Midbrain (tissue), 1 donor: ENCODE data around the gene RHOT2.
A peak's percentile ranks its signal among the peaks of the same experiment; 100 is the strongest.

Experiments
- DNase-seq: peaks from one replicate; lab custom pipeline; 2025; lab: John Stamatoyannopoulos, UW

Gene RHOT2

DNA sequence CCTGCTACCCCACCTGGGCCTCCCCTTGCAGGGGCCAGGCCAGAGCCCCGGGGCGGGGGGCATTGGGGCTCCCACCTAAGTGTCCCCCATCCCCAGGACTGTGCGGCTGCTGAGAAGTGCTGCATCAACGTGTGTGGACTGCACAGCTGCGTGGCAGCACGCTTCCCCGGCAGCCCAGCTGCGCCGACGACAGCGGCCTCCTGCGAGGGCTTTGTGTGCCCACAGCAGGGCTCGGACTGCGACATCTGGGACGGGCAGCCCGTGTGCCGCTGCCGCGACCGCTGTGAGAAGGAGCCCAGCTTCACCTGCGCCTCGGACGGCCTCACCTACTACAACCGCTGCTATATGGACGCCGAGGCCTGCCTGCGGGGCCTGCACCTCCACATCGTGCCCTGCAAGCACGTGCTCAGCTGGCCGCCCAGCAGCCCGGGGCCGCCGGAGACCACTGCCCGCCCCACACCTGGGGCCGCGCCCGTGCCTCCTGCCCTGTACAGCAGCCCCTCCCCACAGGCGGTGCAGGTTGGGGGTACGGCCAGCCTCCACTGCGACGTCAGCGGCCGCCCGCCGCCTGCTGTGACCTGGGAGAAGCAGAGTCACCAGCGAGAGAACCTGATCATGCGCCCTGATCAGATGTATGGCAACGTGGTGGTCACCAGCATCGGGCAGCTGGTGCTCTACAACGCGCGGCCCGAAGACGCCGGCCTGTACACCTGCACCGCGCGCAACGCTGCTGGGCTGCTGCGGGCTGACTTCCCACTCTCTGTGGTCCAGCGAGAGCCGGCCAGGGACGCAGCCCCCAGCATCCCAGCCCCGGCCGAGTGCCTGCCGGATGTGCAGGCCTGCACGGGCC lies 35.2 kb upstream of the RHOT2 start:
- no peak for DNase-seq

DNA sequence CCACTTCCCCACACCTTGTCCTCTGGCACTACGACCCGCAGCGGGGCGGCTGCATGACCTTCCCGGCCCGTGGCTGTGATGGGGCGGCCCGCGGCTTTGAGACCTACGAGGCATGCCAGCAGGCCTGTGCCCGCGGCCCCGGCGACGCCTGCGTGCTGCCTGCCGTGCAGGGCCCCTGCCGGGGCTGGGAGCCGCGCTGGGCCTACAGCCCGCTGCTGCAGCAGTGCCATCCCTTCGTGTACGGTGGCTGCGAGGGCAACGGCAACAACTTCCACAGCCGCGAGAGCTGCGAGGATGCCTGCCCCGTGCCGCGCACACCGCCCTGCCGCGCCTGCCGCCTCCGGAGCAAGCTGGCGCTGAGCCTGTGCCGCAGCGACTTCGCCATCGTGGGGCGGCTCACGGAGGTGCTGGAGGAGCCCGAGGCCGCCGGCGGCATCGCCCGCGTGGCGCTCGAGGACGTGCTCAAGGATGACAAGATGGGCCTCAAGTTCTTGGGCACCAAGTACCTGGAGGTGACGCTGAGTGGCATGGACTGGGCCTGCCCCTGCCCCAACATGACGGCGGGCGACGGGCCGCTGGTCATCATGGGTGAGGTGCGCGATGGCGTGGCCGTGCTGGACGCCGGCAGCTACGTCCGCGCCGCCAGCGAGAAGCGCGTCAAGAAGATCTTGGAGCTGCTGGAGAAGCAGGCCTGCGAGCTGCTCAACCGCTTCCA lies 34.4 kb upstream of the RHOT2 start:
- DNase-seq: no peak

DNA sequence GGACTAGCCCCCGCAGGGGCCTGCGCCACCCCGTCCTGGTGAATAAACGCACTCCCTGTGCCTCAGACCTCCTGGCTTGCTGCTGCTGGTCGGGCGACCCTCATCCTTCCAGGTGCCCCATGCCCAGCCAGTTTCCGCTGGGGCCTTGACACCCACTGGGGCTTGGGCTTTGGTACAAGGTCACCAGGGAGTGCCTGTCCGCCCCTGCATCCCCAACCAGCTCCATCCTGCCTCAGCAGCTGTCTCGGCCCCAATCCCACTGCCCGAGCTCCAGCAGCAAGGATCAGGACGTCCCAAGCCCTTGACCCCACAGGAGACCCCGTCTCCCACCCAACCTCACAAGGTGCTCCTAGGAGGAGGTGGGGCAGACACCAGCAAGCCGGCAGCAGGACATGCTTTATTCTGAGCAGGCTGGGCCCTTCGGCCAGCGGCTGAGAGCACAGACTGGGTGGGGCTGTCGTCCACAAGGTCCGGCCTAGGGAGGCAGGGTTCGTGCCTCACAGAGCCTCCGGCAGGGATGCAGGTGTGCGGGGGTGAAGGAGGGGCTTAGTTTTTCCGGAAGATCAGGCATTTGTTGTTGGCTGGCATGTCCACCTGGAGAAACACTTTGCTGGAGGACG lies 33.8 kb upstream of the RHOT2 start:
- no peak for DNase-seq

DNA sequence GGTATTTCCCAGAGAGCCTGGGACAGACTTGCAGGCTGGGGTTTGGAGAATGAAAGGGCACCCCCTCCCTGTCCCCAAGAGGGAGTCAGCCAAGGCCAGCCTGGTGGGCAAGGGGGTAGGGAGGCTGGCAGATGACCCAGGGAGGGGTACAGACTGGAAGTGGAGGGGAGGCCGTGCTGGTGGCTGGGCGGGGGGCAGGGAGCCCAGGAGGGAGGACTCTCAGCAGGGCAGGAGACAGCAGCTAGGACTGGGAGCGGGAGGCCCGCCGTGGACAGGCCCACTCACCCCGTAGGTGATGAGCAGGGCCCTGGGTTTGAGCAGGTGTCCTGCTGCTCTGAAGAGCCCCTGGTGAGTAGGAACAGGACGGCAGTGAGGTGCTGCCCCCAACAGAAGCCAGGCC lies 32.9 kb upstream of the RHOT2 start:
- DNase-seq: no peak

DNA sequence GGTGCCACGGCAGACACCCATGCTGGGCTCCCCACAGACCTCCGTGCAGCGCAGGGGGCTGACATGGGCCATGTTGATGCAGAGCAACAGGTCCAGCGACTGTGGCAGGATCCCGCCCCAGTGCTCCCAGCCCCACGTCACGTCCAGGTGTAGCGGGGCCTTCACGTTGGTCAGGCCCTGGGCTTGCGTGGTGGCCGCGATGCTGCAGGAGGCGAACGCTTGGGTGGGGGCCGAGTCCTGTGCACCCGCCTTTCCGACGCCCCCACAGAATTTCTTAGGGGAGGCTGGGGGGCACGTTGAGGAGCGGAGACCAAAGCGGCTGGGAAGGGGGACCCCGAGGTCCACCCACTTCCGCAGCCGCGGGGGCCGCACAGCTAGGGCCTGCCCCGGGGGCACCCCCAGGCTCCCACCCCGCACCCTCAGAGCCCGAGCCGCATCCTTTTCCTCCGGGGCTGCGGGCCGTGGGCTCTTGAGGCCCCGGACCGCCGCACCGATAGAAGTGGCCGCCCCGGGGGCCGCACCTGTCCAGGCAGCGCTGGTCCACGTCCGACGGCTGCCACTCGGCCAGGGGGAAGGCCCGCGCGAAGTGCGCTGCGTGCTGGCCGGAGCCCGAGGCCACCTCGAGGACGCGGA lies 32.2 kb upstream of the RHOT2 start:
- no peak for DNase-seq

DNA sequence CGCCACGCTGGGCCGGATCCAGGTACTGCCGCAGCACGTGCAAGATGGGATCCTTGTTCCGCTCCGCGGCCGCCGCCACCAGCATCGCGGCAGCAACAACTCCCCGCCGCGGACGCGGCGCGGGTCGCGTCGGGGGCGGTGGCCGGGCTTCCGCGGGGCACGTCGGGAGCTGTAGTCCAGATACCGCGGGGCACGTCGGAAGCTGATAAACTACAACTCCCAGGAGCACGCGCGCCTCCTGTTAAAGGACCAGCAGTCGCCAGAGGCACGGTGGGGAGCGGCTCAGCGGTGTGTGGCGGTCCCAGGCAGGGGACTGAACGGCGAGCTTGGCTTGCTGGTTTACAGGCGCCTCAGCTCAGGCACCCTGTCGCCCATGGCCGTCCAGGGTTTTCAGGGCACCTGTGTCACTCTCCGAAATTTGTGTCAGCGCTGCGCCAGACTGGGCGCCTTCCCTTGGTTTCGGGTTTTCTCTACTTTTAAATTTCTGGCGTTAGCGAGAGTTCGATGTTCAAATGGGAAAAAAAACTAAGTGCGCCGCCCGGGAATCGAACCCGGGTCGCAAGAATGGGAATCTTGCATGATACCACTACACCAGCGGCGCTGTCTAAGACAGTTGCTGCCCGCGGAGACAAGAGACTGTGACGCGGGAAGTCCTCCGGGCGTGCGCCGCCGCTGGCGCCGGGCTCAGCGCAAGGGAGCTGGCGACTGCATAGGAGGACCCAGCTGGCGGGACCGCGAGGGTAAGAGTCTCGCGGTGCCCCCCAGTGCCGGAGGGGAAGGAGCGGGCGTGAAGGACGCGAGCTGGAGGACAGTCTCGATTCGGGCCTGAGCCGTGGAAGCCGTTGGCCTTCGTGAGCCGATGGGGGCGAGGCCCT lies 31.5 kb upstream of the RHOT2 start, which contains the start of gene METTL26:
Gene METTL26, minus strand, starts transcription at position 100 of the 875 bp plus-strand sequence. Its CDS starts 15 bp downstream, at position 85.
- DNase-seq: peak; percentile 95

DNA sequence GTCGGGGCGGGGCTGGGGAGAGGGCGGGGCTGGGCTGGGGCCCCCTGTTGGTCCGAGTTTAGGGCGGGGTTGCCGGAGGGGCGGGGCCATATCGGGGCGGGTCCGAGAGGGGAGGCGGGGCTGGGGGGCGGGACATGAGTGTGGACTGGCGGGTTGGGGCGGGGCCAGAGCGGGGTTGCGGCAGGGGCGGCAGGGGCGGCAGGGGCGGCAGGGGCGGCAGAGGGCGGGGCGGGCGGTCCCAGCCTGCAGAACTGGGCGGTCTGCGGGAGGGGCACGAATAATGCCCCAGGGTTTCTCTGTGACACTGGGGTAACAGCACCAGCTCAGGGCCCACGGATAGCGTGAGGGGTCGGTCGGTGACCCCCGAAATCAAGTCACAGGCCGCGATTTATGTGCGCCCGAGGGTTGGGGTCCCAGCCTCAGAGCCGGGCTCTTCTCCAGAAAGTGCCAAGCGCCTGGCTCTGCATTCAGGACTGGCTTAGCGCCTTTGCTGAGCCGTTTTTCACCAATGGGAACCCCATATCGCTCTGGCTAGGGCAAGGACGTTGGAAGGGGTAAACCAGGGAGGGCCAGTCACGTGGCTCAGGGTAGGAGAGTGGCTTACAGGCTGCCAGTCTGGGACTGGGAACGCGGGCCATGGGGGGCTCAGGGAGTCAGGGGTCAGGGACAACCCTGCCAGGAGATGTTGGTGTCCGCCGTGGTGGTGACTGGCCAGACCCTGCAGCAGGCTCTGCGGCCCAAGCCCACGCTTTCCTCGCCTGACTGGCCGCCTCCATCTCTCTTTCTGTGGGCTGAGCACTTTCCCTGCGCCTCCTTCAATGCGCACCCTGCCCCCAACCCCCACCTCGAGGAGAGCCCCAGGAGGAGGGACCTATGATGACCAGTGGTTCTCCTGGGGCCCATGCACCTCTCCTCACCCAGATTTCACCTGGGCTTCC lies 30.6 kb upstream of the RHOT2 start:
- DNase-seq: peak; percentile 95

DNA sequence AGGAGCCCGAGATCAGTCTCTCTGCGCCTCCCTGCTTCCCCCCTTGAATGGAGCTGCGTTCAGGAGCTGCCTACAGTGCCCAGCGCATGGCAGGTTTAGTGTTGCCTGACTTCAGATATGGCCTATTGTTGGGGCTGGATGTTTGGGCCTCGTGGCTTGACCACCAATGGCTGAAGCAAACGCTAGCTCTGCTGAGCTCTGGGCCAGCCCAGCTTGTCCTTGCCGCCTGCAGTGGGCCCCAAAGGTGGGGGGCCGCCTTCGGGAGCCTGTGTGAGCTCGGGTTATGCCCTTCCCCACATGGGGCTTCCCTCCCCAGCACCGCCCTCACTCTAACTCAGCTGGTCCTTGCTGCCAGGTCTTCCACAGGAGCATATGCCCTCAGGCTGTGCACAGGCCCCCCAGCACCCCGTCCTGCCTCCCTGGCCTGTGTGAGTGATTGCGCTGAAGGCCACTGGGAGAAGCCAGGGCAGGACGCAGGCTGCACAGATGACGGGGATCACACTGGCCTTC lies 29.8 kb upstream of the RHOT2 start:
- no peak for DNase-seq

DNA sequence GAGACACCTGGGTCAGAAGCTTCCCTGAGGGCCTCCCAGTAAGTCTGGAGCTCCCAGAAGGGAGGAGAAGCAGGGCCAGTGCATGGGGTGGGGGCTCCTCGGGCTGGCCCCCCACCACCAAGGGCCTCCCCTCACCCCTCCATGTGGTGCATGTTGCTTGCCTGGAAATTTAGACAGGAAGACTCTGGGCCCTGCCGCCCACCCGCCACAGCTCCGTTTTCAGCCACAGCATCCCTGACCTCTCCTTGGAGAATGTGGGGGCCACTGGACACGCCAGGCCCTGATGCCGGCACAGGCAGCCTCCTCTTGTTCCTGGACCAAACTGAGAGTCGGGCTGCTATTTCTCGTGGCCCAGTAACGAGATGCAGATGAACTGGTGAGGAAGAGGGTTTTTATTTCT lies 29.1 kb upstream of the RHOT2 start:
- DNase-seq: no peak

DNA sequence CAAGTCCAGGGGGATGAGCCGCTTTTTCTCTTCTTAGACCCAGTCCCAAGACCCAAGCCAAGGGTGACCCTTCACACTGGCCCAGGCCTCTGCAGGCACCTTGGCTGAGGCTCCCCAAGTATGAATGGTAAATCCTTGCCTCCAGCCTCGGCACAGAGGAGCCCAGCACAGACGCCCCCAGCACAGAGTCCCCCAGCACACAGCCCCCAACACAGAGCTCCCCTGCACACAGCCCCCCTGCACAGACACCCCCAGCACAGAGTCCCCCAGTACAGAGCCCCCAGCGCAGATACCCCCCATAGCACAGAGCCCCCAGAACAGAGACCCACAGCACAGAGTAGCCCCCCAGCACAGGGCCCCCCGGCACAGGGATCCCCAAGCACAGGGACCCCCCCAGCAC lies 27.3 kb upstream of the RHOT2 start:
- no peak for DNase-seq

DNA sequence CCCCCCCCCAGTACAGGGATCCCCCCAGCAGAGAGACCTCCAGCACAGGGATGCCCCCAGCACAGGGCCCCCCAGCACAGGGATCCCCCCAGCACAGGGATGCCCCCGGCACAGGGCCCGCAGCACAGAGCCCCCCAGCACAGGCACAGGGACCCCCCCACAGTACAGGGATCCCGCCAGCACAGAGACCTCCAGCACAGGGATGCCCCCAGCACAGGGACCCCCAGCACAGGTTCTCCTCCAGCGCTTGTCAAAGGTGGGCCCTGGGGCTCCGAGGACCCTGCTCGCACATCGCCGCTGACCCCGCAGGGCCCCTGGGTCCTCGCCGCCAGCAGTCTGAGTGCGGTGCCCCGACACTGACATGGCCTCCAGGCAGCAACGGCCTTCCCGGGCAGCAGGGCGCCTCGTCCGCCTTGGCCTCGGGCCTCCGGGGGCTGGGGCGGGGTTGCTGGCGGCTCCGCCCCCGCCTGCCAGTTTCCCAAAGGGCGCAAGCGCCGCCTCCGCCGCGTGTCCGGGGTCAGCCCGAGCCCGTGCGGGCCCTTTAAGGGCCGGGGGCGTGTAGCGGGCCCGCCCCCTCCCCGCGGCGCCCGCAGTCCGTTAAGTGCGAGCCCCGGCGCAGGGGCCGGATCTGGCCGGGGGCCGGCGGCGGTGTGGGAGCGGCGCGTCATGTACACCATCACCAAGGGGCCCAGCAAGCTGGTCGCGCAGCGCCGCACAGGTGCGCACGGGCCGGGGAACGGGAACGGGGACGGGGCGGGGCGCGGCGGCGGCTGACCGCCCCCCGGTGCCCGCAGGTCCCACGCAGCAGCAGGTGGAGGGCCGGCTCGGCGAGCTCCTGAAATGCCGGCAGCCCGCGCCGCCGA lies 26.4 kb upstream of the RHOT2 start, which contains the start of gene MCRIP2:
Gene MCRIP2, plus strand, starts transcription at position 503 of the 863 bp plus-strand sequence. Its CDS starts 164 bp downstream, at position 667.
- DNase-seq: peak; percentile 87

DNA sequence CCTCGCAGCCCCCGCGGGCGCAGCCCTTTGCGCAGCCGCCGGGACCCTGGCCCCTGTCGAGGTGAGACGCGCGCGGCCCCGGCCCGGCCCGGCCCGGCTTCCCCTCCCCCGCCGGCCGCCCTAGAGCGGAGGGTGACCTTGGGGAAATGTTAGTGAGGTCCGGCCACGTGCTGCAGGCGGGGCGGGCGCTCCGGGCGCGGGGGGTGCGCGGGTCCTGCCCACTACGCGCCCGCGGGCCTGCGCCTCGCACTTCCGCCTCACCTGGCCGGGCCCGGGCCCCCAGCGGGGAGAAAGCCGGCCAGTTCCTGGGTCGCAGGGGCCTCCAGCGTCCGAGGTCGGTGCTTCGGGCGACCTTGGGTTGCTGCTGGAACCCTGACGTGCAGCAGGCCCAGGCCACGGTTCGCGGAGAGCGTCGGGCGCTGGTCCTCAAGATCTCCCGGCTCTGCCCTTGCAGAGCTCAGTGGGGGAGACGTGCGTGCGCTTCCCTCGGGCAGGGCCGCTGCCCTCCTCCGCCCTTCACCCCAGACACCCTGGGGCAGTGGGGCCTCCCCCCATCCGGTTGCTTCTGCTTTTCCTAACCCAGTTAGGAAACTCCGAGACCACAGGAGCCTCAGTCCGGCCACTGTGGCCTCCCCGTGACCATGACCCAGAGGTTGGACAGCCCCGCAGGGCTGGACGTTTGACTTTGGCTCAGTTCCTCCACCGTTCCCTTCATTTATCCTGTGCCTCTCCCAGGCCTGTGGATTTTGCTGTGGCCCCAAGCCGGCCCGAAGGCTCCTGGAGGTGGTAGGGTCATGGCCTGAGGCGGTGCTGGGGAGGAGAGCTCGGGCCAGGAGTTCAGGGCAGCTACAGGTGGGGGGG lies 25.5 kb upstream of the RHOT2 start:
- peak; percentile 39 for DNase-seq

DNA sequence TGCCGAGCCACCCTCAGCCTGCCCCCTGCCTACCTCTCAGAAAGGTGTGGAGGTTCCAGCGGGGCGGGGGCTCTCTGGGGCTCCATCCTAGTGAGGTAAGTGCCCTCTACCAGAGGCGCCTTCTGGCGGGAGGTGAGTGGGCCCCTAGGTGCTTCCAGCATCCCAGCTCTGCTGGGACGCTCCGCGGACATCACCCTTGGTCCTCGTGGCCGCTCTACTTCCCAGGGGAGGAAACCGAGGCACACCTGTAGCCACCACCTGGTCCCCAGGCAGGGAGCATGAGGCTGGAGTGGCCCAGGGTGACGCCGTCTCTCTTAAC lies 24.9 kb upstream of the RHOT2 start:
- DNase-seq: no peak

DNA sequence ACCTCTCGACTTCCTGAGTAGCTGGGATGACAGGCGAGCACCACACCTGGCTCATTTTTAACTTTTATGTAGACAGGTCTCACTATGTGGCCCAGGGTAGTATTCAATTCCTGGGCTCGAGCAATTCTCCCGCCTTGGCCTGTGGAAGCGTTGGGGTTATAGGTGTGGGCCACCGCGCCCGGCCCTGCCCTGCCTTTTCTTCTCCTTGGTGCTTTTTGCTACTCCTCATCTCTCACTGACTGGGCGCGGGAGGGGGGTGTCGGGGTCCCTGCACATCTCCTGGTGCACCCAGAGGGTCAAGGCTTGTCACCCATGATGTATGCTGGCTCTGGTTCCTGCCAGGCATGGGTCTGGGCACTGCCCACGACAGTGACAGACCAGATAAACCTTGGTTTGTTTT lies 23.4 kb upstream of the RHOT2 start:
- DNase-seq: no peak

DNA sequence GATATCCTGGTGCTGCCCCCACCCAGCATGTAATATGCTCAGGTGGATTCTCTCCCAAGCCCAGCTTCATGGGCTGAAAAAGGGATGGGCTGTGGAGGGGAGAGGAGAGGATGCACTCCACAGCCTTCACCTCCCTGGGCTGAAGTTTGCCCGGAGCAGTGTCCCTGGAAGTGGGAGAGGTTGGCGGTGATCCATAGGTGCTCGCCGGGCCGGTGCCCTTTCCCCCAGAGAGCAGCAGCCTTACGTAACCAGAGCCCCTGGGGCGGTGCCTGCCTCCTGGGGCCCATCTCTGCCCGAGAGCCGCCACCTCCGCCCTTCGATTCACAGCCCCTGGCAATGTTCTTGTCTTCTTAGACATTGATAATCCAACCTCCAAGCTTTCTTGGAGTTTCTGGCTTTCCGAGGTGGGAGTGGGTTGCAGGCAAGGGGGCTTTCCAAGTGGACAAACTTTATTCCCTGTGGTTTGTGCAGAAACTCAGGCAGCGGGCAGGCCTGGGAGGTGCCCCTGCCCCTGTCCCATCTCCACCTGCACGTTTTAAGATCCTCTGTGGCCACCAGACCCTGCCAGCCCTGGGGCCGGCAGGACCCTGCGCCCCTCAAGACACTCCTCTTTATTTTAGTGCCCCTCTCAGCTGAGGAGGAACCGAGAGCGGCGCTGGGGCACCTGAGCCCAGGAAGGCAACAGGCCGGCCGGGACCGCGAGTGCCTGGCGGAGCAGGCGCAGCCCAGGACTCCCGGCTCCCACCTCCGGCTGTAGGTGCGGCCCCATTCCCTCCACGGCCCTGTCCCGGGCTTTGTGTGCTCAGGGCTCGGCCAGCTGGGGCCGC lies 21.9 kb upstream of the RHOT2 start:
- no peak for DNase-seq

DNA sequence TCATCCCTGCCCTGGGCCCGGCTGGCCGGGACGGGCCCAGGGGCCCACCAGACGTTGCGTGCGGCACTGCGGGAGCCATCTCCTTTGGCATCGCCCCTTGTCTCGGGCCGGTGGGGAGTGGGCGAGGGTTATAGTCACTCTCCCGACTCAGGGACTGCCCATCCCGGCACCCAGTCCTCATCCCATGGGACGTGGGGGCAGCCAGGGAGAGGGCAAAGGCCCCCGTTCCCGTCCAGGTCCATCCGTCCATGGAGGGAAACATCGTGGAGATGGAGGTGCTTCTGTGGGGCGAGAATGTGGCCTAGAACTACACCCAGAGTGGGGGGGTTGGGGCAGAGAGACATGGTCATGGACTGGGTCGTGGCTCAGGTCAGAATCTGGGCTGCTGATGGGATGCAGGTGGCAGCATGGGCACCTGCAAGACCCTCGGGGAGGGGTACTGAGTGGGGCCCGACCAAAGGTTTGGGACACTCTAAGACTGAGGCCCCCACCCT lies 21.2 kb upstream of the RHOT2 start:
- no peak for DNase-seq
